B cell (primary cell): ENCODE measurements around the gene AIG1.

Source experiments
- CTCF ChIP-seq: fragments of 200-600 bp; IDR thresholded peaks from one replicate; pipeline ENCODE4 v1.8.0; 2022; ENCODE audit warnings: antibody characterized with exemption, mild to moderate bottlenecking
- EZH2 ChIP-seq: IDR thresholded peaks from 2 replicates; pipeline ENCODE4 v1.6.1; 2012; ENCODE audit warnings: borderline replicate concordance, low read depth, mild to moderate bottlenecking, moderate library complexity, low read length; ENCODE audit not compliant: insufficient read depth, poor library complexity, severe bottlenecking

GRCh38 chr6:143199291-143199690 is 138.6 kb downstream of the AIG1 start:
- no peak for TF ChIP-seq CTCF
- TF ChIP-seq EZH2, result no peak
